Heart left ventricle (tissue), 16 donors: ENCODE measurements around the gene TMEM156. TPM values are rescaled to one million over a fixed set of nuclear protein-coding genes. Genes with fewer than 3 reads are reported as not detected.
A peak's percentile ranks its signal among the peaks of the same experiment; 100 is the strongest.

ENCODE experiments used
- ATAC-seq, 4 donors: fragments of 200-7000 bp; cut with Tn5 transposase; one replicate each; pipeline ENCODE4 v1.9.1; 2020 to 2022; ENCODE audit warnings: moderate library complexity in 4 of 4, mild to moderate bottlenecking in 3 of 4, moderate number of reproducible peaks in 1 of 4
- DNase-seq, 5 donors: peaks; one replicate each; pipeline ENCODE4 v3.0.0-alpha.2; 2020
- H3K27ac ChIP-seq, 12 donors: fragments of 200-600 bp; sonication (generic) in 4 of 12; one replicate each; pipeline versions ENCODE4 v1.5.0 to v1.8.0; 2016 to 2022; ENCODE audit warnings: mild to moderate bottlenecking in 2 of 12
- H3K27me3 ChIP-seq, 9 donors: fragments of 200-600 bp; sonication (generic) in 2 of 9; one replicate each; pipeline versions ENCODE4 v1.5.1 to v1.8.0; 2016 to 2022; ENCODE audit warnings: mild to moderate bottlenecking in 3 of 9
- H3K36me3 ChIP-seq, 9 donors: fragments of 200-600 bp; sonication (generic) in 2 of 9; one replicate each; pipeline versions ENCODE4 v1.5.0 to v1.8.0; 2018 to 2022; ENCODE audit warnings: mild to moderate bottlenecking in 2 of 9
- H3K4me1 ChIP-seq, 12 donors: fragments of 200-600 bp; sonication (generic) in 4 of 12; one replicate each; pipeline versions ENCODE4 v1.5.0 to v1.8.0; 2016 to 2022; ENCODE audit warnings: mild to moderate bottlenecking in 3 of 12
- H3K4me3 ChIP-seq, 12 donors: fragments of 200-600 bp; sonication (generic) in 4 of 12; one replicate each; pipeline versions ENCODE4 v1.5.0 to v1.8.0; 2017 to 2022; ENCODE audit warnings: mild to moderate bottlenecking in 9 of 12, moderate library complexity in 4 of 12
- H3K9me3 ChIP-seq, 12 donors: fragments of 200-600 bp; sonication (generic) in 4 of 12; one replicate each; pipeline versions ENCODE4 v1.5.0 to v1.8.0; 2016 to 2022; ENCODE audit warnings: mild to moderate bottlenecking in 1 of 12
- POLR2A ChIP-seq, 2 donors: fragments of 450-650 bp; IDR thresholded peaks; one replicate each; pipeline ENCODE4 v1.6.1; 2017; ENCODE audit warnings: antibody characterized with exemption in 2 of 2, mild to moderate bottlenecking in 2 of 2, moderate library complexity in 2 of 2
- WGBS, 4 donors: extraction: QIAGEN DNeasy Blood & Tissue Kit in 2 of 4; methylation state at CpG; one replicate each; pipeline versions ENCODE4 v1.1.5 to v1.1.7; 2013 to 2018; 5-methylcytosine and 5-hydroxymethylcytosine counted together
- intact Hi-C, 10 donors: fragments of 100-400 bp; cut with DNase I; formaldehyde crosslinking; loops; one replicate each; pipeline versions ENCODE4 v1.11.1 to v1.14.2; 2022
- polyA plus RNA-seq, 2 donors: library from polyadenylated mRNA; stranded (reverse); fragments of 200-250 nt; gene quantifications; one replicate each; pipeline ENCODE4 v1.2.3, GENCODE V29; 2013
- total RNA-seq, 9 donors: library from RNA; depleted of rRNA in 2 of 9; stranded (reverse); fragments of >200 nt in 2 of 9; fragmentation: NEBNext Ultra II Directional in 3 of 9; extraction: Animal tissue kit (Norgen Biotek cat#: 25700) in 3 of 9; gene quantifications; one replicate each; pipeline versions ENCODE4 v1.1.0 to v1.2.4, GENCODE V29; 2016 to 2023
- TF ChIP-seq, protein P1 (sequence below), 12 donors: fragments of 200-600 bp; sonication (generic) in 4 of 12; IDR thresholded peaks; one replicate each; pipeline versions ENCODE4 v1.5.0 to v1.8.0; 2018 to 2022; ENCODE audit warnings: antibody characterized with exemption in 12 of 12, mild to moderate bottlenecking in 5 of 12
- donor health status: ischemic (EF 13 %, LVEDD 7.1; RV severe dilation, severe dysfunction).
- donor health status: healthy with polysubstance abuse.
- donor health status: DM: no; HTN: yes; CAD: no.
- donor health status: DM: no; HTN: no; CAD: no.
- donor health status: ischemic (EF 25% LVEDD 6.9; RV normal size, moderate dysfunction).
- donor health status: ischemic (EF 25% LVEDD 5.7; RV mildly dilated, moderate dysfunction).
- donor health status: healthy.
- donor health status: DM: yes; HTN: yes; CAD: no.
- donor health status: ischemic (EF 35%, LVEDD 5.7; RV mildly dilated, moderate dysfunction).
- donor health status: nonischemic (EF 11% LVEDD 7.7; RV severe dilation, severe dysfunction).
- donor health status: DM: yes; HTN: yes; CAD: no.
- donor health status: PGD.
- donor health status: ischemic (EF 29% LVEDD 5.4; RV normal size, mild dysfunction).
- donor health status: nonischemic (EF 23%, LVEDD 6.1; RV moderate dilation, normal function).

The TMEM156 gene
- total and polyA plus RNA-seq, 11 donors = 0.06 to 2.3 (median 0.14) TPM; not detected in 8

DNA sequence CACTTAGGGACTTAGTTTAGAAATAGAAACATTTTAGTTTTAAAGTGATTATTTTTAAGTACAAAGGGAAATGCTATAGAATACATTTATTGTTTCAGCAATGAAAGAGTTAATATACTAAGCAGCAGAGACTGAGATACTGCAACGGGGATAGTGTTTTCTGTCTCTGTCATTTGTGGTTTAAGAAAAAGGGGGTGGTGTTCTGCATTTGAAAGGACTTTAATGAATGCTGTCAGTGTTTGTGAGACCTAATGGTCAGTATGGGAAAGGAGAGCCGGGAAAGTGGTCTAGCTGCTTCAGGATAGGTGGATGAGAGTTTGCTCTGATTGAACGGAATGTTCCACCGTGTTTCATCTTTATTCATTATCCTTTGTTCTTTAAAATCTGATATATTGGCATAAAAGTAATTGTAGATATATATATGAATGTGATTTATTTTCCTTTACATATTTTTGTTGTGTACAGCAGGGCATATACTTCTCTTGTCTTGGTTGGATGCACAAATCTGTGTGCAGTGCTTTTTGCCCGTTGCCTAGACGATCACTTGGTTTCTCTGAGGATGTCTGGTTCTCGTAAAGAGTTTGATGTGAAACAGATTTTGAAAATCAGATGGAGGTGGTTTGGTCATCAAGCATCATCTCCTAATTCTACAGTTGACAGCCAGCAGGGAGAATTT is 30.0 kb upstream of the TMEM156 start, which contains the start of gene KLHL5:
Gene KLHL5 (plus strand): TSS at position 139 of the 676 bp plus-strand sequence. CDS start 421 bp downstream, at position 560.
- Histone ChIP-seq H3K4me3 (no peak within 1 kb of the TSS), H3K27ac (no peak within 1 kb of the TSS), H3K4me1 (peaks cover 0 to 17% (median 0%) of the 10 kb centered on the region in 12 donors), H3K9me3 (no peaks in the 10 kb centered on the region), H3K36me3 (no peaks in the 10 kb centered on the region), H3K27me3 (no peaks in the 10 kb centered on the region)
- no peak for DNase-seq
- WGBS, 4 donors = 33 to 38% (median 35%) methylated on average over 7 of the region's 7 CpGs
- intact Hi-C loops = no loop called here
- ATAC-seq = no peak
- TF ChIP-seq, protein P1, sequence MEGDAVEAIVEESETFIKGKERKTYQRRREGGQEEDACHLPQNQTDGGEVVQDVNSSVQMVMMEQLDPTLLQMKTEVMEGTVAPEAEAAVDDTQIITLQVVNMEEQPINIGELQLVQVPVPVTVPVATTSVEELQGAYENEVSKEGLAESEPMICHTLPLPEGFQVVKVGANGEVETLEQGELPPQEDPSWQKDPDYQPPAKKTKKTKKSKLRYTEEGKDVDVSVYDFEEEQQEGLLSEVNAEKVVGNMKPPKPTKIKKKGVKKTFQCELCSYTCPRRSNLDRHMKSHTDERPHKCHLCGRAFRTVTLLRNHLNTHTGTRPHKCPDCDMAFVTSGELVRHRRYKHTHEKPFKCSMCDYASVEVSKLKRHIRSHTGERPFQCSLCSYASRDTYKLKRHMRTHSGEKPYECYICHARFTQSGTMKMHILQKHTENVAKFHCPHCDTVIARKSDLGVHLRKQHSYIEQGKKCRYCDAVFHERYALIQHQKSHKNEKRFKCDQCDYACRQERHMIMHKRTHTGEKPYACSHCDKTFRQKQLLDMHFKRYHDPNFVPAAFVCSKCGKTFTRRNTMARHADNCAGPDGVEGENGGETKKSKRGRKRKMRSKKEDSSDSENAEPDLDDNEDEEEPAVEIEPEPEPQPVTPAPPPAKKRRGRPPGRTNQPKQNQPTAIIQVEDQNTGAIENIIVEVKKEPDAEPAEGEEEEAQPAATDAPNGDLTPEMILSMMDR (IDR thresholded peaks at IDR 0.05) = no peak
- TF ChIP-seq POLR2A (IDR thresholded peaks at IDR 0.05) = no peak

- H3K27me3 ChIP-seq = no peaks in the 10 kb centered on the region
- ATAC-seq = no peak
- no peak for DNase-seq
Measured at GRCh38 chr4:39061457-39061856, 29.2 kb upstream of the TMEM156 start.

GRCh38 chr4:39056023-39056422 is 23.8 kb upstream of the TMEM156 start:
- no peak overlapping the region for H3K4me3 ChIP-seq
- TF ChIP-seq, protein P1 (IDR thresholded peaks at IDR 0.05) = no peak
- no peak for TF ChIP-seq POLR2A (IDR thresholded peaks at IDR 0.05)
- no peaks in the 10 kb centered on the region for H3K27me3 ChIP-seq
- peaks cover 0 to 10% (median 0%) of the 10 kb centered on the region in 12 donors for H3K4me1 ChIP-seq
- H3K27ac ChIP-seq = no peak overlapping the region
- no peak for DNase-seq
- H3K36me3 ChIP-seq = no peaks in the 10 kb centered on the region
- no peaks in the 10 kb centered on the region for H3K9me3 ChIP-seq
- no peak for ATAC-seq
- 96 to 99% (median 98%) methylated on average over 5 of the region's 5 CpGs for WGBS, 4 donors
- intact Hi-C loops = no loop called here

More at GRCh38 chr4:39061457-39061856, 29.2 kb upstream of the TMEM156 start:
- Histone ChIP-seq H3K4me1 (peaks cover 0 to 17% (median 0%) of the 10 kb centered on the region in 12 donors), H3K4me3 (no peak overlapping the region), H3K9me3 (no peaks in the 10 kb centered on the region), H3K36me3 (no peaks in the 10 kb centered on the region), H3K27ac (no peak overlapping the region)
- 81 to 97% (median 87%) methylated on average over 1 of the region's 1 CpG for WGBS, 4 donors
- TF ChIP-seq, protein P1 (IDR thresholded peaks at IDR 0.05) = peak in 1 of 12 donors; percentile 3
- no peak for TF ChIP-seq POLR2A (IDR thresholded peaks at IDR 0.05)
- intact Hi-C loops = no loop called here

DNA sequence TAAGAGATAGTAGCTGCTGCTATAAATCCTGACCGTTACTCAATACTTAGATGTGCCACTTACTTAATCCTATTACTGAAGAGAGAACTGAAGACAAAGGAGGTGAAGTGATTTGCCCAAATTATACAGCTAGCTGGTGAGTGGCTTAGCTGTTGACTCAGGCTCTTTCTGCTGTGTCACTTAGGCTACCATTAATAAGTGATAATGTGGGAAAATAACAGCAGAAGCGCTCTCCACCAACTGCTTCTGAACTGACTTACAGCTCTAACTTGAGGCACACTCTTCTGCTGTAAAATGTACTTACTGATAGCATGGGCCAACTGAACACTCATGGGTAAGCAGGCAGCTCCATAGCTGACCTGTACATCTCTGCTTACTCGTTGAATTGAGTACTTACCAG is 22.3 kb upstream of the TMEM156 start:
- DNase-seq (no peak), ATAC-seq (no peak)
- H3K36me3 ChIP-seq = no peaks in the 10 kb centered on the region
- no peak for TF ChIP-seq POLR2A (IDR thresholded peaks at IDR 0.05)
- TF ChIP-seq, protein P1 (IDR thresholded peaks at IDR 0.05) = no peak
- H3K9me3 ChIP-seq = no peaks in the 10 kb centered on the region
- intact Hi-C loops = no loop called here
- H3K4me1 ChIP-seq = peaks cover 0 to 12% (median 0%) of the 10 kb centered on the region in 12 donors
- no peak overlapping the region for H3K27ac ChIP-seq
- 78 to 87% (median 86%) methylated on average over 3 of the region's 3 CpGs for WGBS, 4 donors
- no peaks in the 10 kb centered on the region for H3K27me3 ChIP-seq
- no peak overlapping the region for H3K4me3 ChIP-seq
